ENCODE data around the gene EML6. TPM values are rescaled to one million over a fixed set of nuclear protein-coding genes. Genes with fewer than 3 reads are reported as not detected.
A peak's percentile ranks its signal among the peaks of the same experiment; 100 is the strongest.

EML6 gene
- total RNA-seq, 1 donor from 2014 or later, result 0.90 TPM

DNA sequence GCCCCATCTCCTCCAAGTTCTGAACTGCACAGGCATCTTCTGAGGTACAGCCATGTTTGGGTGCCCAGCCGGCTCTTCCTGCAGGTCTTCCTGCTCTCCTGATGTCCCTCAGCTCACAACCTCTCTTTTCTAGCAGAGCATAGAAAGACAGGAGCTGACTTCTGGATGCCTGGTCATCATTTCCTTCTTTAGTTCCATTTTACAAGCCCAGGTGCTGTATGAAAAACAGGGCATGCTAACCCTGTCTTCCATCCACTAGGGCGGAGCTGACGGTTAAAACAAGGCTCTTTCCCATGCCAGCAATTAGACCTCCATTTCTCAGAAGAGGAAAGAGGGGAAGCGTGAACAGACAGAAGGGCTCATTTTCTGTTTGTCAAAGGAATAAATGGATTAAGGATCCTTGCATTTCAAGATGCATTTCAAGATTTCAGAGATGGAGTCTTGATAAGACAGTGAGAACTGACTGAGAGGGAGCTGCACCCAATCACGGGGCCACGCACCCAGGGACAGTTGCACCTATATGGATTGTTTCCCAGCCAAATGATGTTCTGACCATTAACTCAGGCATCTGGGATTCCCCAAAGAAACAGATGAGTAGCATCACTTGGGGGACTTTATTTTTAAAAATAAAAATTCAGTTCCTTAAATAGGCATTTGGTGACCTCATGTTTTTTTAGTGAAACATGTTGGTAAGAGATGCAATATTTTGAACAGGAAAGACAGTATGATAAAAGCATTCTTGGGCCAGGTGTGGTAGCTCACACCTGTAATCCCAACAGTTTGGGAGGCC is 45.8 kb upstream of the EML6 start:
- peak overlapping the region; percentile 53 for H3K4me3 Mint-ChIP-seq (ENCODE audit: unreplicated experiment)
- TF ChIP-seq, protein P1, sequence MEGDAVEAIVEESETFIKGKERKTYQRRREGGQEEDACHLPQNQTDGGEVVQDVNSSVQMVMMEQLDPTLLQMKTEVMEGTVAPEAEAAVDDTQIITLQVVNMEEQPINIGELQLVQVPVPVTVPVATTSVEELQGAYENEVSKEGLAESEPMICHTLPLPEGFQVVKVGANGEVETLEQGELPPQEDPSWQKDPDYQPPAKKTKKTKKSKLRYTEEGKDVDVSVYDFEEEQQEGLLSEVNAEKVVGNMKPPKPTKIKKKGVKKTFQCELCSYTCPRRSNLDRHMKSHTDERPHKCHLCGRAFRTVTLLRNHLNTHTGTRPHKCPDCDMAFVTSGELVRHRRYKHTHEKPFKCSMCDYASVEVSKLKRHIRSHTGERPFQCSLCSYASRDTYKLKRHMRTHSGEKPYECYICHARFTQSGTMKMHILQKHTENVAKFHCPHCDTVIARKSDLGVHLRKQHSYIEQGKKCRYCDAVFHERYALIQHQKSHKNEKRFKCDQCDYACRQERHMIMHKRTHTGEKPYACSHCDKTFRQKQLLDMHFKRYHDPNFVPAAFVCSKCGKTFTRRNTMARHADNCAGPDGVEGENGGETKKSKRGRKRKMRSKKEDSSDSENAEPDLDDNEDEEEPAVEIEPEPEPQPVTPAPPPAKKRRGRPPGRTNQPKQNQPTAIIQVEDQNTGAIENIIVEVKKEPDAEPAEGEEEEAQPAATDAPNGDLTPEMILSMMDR (IDR thresholded peaks at IDR 0.05; ENCODE audit: unreplicated experiment), result no peak
- peak overlapping the region; percentile 70 for H3K27ac Mint-ChIP-seq (ENCODE audit: unreplicated experiment)
- peaks cover 46% of the 10 kb centered on the region for H3K4me1 Mint-ChIP-seq (ENCODE audit: unreplicated experiment)
- no peak for DNase-seq (ENCODE audit: low spot score)
- H3K36me3 Mint-ChIP-seq (ENCODE audit: low read depth, unreplicated experiment), result peaks cover 17% of the 10 kb centered on the region
- H3K27me3 Mint-ChIP-seq (ENCODE audit: unreplicated experiment), result peaks cover 16% of the 10 kb centered on the region
- no peaks in the 10 kb centered on the region for H3K9me3 Mint-ChIP-seq (ENCODE audit: unreplicated experiment)

DNA sequence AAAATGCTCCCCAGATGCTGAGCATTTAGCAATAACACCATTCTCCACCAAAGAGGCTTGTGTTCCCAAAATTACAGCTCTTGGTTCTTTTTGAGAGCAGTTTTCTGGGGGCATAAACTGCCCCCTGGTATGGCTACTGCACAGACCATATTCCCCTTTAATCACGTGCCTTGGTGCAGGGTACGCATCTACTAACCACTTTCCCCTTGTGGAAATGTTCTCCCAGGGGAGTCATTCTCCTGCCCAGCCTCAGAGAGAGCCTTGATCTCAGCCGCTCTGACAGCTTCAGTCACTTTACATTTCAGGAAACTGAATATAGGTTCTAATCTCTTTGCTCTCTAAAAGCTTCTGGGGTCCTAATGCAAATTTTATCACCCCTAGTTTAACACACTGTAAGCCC is 44.7 kb upstream of the EML6 start:
- H3K27me3 Mint-ChIP-seq (ENCODE audit: unreplicated experiment), result peaks cover 18% of the 10 kb centered on the region
- H3K9me3 Mint-ChIP-seq (ENCODE audit: unreplicated experiment), result no peaks in the 10 kb centered on the region
- no peak overlapping the region for H3K4me3 Mint-ChIP-seq (ENCODE audit: unreplicated experiment)
- TF ChIP-seq, protein P1 (IDR thresholded peaks at IDR 0.05; ENCODE audit: unreplicated experiment), result no peak
- H3K4me1 Mint-ChIP-seq (ENCODE audit: unreplicated experiment), result peaks cover 36% of the 10 kb centered on the region
- peaks cover 10% of the 10 kb centered on the region for H3K36me3 Mint-ChIP-seq (ENCODE audit: low read depth, unreplicated experiment)
- DNase-seq (ENCODE audit: low spot score), result no peak
- H3K27ac Mint-ChIP-seq (ENCODE audit: unreplicated experiment), result peak overlapping the region; percentile 30

DNA sequence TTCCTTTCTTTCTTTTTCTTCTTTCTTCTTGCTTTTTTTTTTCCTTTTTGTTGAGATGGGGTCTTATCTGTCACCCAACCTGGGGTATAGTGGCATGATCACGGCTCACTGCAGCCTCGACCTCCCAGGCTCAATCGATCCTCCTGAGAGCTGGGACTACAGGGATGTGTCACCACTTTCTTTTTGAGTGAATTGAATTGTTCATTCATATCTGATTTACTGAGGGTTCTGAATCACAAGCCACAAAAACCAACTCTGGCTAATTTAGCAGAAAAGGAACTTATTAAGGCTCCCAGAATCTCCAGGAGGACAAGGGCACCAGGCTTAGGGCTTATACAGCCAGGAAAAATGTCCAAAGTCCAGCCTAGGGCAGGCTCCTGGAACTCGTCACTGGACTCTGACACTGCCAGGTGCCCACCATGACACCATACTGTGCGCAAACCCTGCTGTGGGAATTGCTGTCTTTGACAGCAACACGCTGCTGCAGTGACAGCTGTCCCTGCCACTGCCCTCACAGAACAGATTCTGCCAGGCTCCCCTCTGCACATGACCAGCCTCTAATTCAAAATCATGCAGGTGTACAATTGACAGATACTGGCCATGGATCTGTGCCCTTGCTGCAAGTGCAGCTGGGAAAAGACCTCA is 42.9 kb upstream of the EML6 start:
- Mint-ChIP-seq H3K36me3 (ENCODE audit: low read depth, unreplicated experiment) (peaks cover 10% of the 10 kb centered on the region), H3K9me3 (ENCODE audit: unreplicated experiment) (no peaks in the 10 kb centered on the region), H3K4me1 (ENCODE audit: unreplicated experiment) (peaks cover 20% of the 10 kb centered on the region), H3K27me3 (ENCODE audit: unreplicated experiment) (peaks cover 13% of the 10 kb centered on the region), H3K4me3 (ENCODE audit: unreplicated experiment) (no peak overlapping the region), H3K27ac (ENCODE audit: unreplicated experiment) (no peak overlapping the region)
- no peak for DNase-seq (ENCODE audit: low spot score)
- TF ChIP-seq, protein P1 (IDR thresholded peaks at IDR 0.05; ENCODE audit: unreplicated experiment), result no peak

DNA sequence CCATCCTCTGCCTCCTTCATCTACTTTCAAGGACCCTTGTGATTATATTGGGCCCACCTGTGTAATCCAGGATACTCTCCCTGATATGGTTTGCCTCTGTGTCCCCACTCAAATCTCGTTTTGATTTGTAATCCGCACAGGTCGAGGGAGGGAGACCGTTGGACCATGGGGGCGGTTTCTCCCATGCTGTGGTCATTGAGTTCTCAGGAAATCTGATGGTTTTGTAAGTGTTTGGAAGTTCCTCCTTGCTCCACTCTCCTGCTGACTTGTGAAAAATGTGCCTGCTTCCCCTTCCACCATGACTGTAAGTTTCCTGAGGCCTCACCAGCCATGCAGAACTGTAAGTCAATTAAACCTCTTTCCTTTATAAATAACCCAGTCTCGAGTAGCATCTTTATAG is 42.0 kb upstream of the EML6 start:
- TF ChIP-seq, protein P1 (IDR thresholded peaks at IDR 0.05; ENCODE audit: unreplicated experiment), result no peak
- H3K36me3 Mint-ChIP-seq (ENCODE audit: low read depth, unreplicated experiment), result peaks cover 10% of the 10 kb centered on the region
- H3K9me3 Mint-ChIP-seq (ENCODE audit: unreplicated experiment), result no peaks in the 10 kb centered on the region
- H3K4me1 Mint-ChIP-seq (ENCODE audit: unreplicated experiment), result peaks cover 12% of the 10 kb centered on the region
- H3K27ac Mint-ChIP-seq (ENCODE audit: unreplicated experiment), result no peak overlapping the region
- H3K27me3 Mint-ChIP-seq (ENCODE audit: unreplicated experiment), result peaks cover 11% of the 10 kb centered on the region
- H3K4me3 Mint-ChIP-seq (ENCODE audit: unreplicated experiment), result no peak overlapping the region
- no peak for DNase-seq (ENCODE audit: low spot score)

DNA sequence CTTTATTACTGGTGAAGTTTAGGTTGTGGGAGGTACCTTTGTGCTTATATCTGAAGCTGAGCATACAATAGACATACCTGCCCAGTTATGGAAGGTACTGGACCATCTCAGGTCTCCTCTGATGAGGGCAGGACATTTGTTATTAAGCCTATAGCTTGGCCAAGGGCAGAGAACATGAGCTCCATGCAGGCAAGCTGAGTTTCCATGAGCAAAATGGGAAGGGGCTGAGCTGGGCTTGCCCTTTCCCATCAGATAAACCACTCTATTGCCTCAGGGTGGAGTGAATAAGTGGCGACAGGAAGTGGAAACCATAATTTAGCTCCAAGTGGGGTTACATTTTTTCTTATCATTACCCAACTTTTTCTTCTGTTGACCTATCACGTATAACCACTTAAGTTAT is 39.9 kb upstream of the EML6 start:
- H3K27me3 Mint-ChIP-seq (ENCODE audit: unreplicated experiment), result peaks cover 5% of the 10 kb centered on the region
- peaks cover 4% of the 10 kb centered on the region for H3K36me3 Mint-ChIP-seq (ENCODE audit: low read depth, unreplicated experiment)
- TF ChIP-seq, protein P1 (IDR thresholded peaks at IDR 0.05; ENCODE audit: unreplicated experiment), result no peak
- no peaks in the 10 kb centered on the region for H3K9me3 Mint-ChIP-seq (ENCODE audit: unreplicated experiment)
- H3K4me3 Mint-ChIP-seq (ENCODE audit: unreplicated experiment), result no peak overlapping the region
- no peak overlapping the region for H3K27ac Mint-ChIP-seq (ENCODE audit: unreplicated experiment)
- DNase-seq (ENCODE audit: low spot score), result no peak
- peaks cover 14% of the 10 kb centered on the region for H3K4me1 Mint-ChIP-seq (ENCODE audit: unreplicated experiment)
